ENCODE measurements around the gene DDX47. TPM values are rescaled to one million over a fixed set of nuclear protein-coding genes. Genes with fewer than 3 reads are reported as not detected.
A peak's percentile ranks its signal among the peaks of the same experiment; 100 is the strongest.

Gene DDX47
- total and polyA plus RNA-seq, 8 donors: 17.9 to 34.5 (median 26.2) TPM

DNA sequence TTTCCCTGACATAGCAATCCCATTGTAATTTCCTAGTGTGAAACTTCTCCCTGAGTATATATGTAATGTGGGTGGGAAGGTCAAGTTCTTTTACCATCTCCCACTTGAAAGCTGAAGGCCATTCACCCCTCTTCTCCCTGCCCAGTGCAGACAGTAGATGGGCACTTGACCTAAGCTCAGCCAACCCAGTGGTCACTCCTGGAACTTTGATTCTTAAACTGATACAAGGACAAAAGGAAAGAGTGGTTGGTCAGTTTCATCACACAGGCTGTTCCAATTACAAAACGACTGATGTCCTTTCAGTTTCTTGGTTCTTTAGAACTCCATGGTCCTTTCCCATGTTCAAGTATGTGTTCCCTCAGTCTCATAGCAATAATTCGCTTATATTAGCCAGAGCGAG is 36.1 kb upstream of the DDX47 start:
- TF ChIP-seq, protein P1, sequence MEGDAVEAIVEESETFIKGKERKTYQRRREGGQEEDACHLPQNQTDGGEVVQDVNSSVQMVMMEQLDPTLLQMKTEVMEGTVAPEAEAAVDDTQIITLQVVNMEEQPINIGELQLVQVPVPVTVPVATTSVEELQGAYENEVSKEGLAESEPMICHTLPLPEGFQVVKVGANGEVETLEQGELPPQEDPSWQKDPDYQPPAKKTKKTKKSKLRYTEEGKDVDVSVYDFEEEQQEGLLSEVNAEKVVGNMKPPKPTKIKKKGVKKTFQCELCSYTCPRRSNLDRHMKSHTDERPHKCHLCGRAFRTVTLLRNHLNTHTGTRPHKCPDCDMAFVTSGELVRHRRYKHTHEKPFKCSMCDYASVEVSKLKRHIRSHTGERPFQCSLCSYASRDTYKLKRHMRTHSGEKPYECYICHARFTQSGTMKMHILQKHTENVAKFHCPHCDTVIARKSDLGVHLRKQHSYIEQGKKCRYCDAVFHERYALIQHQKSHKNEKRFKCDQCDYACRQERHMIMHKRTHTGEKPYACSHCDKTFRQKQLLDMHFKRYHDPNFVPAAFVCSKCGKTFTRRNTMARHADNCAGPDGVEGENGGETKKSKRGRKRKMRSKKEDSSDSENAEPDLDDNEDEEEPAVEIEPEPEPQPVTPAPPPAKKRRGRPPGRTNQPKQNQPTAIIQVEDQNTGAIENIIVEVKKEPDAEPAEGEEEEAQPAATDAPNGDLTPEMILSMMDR (IDR thresholded peaks at IDR 0.05): no peak
- WGBS, 2 donors: 82 to 87% methylated on average over 3 of the region's 3 CpGs
- no peaks in the 10 kb centered on the region for H3K36me3 ChIP-seq
- H3K27me3 ChIP-seq: no peaks in the 10 kb centered on the region
- H3K27ac ChIP-seq: peak overlapping the region in 1 of 4 donors; percentile 9
- DNase-seq (no peak), FAIRE-seq (no peak), ATAC-seq (no peak)
- no peak overlapping the region for H3K4me3 ChIP-seq
- H3K4me1 ChIP-seq: peaks cover 0 to 18% (median 13%) of the 10 kb centered on the region in 3 donors
- intact Hi-C loops (cut with DNase I): no loop called here
- no peaks in the 10 kb centered on the region for H3K9me3 ChIP-seq

DNA sequence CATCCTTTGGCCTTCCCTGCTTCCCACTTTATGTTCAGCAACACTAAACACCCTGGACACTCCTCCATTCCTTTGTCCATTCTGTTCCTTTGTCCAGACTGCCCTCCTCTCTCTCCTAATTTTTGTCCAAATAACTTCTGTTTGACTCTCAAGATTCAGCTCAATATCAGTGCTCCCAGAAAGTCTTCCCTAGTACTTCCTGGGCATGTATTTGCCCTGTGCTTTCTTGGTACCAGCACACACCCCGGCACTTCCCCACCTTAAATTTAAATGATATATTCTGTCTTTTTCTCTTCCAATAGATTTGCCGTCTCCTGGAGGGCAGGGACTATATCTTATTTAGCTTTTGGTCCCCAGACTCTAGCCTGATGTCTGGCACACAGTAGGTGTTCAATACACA is 34.1 kb upstream of the DDX47 start:
- TF ChIP-seq, protein P1 (IDR thresholded peaks at IDR 0.05): no peak
- 96 to 98% methylated on average over 2 of the region's 2 CpGs for WGBS, 2 donors
- ATAC-seq: no peak
- no peaks in the 10 kb centered on the region for H3K9me3 ChIP-seq
- no peak for FAIRE-seq
- H3K36me3 ChIP-seq: no peaks in the 10 kb centered on the region
- no peak for DNase-seq
- peak overlapping the region in 1 of 4 donors; percentile 19 for H3K27ac ChIP-seq
- H3K4me3 ChIP-seq: no peak overlapping the region
- peaks cover 0 to 18% (median 13%) of the 10 kb centered on the region in 3 donors for H3K4me1 ChIP-seq
- H3K27me3 ChIP-seq: no peaks in the 10 kb centered on the region
- intact Hi-C loops (cut with DNase I): no loop called here

DNA sequence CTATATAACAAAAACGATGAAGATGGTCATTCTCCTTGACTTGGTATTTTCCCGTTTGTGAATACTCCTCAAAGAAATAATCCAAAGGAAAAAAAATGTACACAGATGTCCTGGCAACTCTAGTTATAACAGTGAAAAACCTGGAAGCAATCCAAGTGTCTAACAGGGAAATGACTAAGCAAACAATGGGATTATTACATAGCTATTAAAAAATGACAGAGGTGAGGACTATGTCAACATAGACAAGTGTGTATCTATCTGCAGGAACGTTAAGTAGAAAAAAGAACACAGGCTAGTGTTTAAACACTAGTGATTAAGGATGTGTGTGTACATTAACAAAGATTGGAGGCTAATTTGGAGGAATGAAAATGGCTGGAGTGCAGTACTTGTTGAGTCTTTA is 33.6 kb upstream of the DDX47 start:
- Histone ChIP-seq H3K27ac (peak overlapping the region in 1 of 4 donors; percentile 19), H3K4me1 (peaks cover 0 to 18% (median 13%) of the 10 kb centered on the region in 3 donors), H3K4me3 (no peak overlapping the region), H3K27me3 (no peaks in the 10 kb centered on the region), H3K9me3 (no peaks in the 10 kb centered on the region), H3K36me3 (no peaks in the 10 kb centered on the region)
- 3 to 5% methylated on average over 3 of the region's 3 CpGs for WGBS, 2 donors
- intact Hi-C loops (cut with DNase I): no loop called here
- FAIRE-seq: peak; percentile 56
- TF ChIP-seq, protein P1 (IDR thresholded peaks at IDR 0.05): no peak
- no peak for DNase-seq
- ATAC-seq: peak; percentile 42 to 78 (median 66)

DNA sequence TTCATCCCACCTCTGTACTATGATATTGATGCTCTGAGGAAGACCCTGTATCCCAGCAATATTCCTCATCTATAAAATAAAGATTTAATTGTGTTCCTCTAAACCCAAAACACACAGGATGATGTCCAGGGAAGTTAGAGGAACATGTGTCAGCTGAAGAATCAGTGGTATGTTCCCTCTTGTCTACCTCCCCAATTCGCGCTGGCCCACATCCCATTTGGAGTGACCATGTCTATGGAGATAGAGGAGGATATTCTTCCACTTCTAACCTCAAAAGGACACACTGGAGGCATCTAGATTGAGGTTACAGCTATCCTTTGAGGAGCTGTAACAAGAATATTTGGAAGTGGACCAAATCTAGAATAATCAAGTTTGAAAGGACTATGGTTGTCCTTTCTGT is 29.0 kb upstream of the DDX47 start:
- intact Hi-C loops (cut with DNase I): no loop called here
- TF ChIP-seq, protein P1 (IDR thresholded peaks at IDR 0.05): no peak
- FAIRE-seq: no peak
- Histone ChIP-seq H3K27me3 (no peaks in the 10 kb centered on the region), H3K4me1 (peaks cover 7 to 20% (median 14%) of the 10 kb centered on the region in 3 donors), H3K4me3 (no peak overlapping the region), H3K36me3 (no peaks in the 10 kb centered on the region), H3K27ac (no peak overlapping the region), H3K9me3 (no peaks in the 10 kb centered on the region)
- ATAC-seq: no peak
- 97 to 98% methylated on average over 2 of the region's 2 CpGs for WGBS, 2 donors
- no peak for DNase-seq

DNA sequence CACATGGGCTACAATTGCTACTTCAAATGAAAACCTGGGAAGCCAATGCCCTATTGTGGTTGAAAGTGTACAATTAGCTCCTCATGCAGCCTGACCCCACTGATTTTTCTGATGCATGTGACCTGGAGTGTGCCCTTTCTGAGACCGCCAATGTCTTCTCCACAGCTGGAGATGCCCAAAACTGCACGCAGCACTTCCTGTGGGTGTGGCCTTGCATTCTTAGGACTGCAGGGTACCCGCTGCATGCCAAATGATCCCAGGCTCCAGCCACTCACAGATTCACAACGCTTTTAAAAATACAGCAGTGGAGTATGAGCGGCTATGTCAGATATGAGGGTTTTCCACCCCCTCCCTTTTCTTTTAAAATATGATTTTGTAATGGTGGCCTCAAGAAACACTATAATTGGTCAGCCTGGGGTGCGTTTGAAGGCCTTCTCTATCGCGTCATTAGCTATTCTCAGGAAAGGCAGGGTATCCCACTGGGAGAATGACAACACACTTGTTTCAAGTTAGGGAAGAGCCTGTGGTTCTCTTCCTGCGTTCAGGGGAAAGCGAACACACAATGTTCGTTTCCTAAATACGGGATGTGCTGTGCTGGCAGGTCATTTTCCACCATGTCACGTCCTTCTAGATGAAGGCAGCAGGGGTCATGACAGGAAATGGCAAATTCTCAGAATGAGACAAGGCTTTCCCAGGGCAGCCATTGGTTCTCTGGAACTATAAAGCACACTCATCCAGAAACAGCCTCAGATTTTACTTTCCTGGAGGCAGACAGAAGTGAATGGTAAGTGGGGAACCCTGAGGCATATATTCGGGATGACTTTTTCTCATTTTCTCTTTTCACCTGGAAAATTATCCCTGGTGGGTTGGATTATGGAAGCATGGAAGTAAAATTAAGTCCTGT is 28.0 kb upstream of the DDX47 start, which contains the start of gene APOLD1:
Gene APOLD1 (plus strand): TSS at position 749 of the 904 bp plus-strand sequence. CDS start 33 bp downstream, at position 782.
- H3K27ac ChIP-seq: peak within 1 kb of the TSS; percentile 80 to 95 (median 90)
- no peaks in the 10 kb centered on the region for H3K36me3 ChIP-seq
- no peak for FAIRE-seq
- H3K4me3 ChIP-seq: peak within 1 kb of the TSS; percentile 53 to 78 (median 64)
- TF ChIP-seq, protein P1 (IDR thresholded peaks at IDR 0.05): no peak
- no peak for ATAC-seq
- intact Hi-C loops (cut with DNase I): no loop called here
- no peaks in the 10 kb centered on the region for H3K27me3 ChIP-seq
- no peaks in the 10 kb centered on the region for H3K9me3 ChIP-seq
- DNase-seq: no peak
- 87 to 89% methylated on average over 14 of the region's 14 CpGs for WGBS, 2 donors
- H3K4me1 ChIP-seq: peaks cover 4 to 11% (median 7%) of the 10 kb centered on the region in 3 donors

All from pancreas (tissue), 10 donors.